Central memory CD8-positive, alpha-beta T cell (primary cell): ENCODE results near the gene OXNAD1.

Source experiments
- ATAC-seq: fragments of 150-1000 bp; cut with Tn5 transposase; replicated peaks from 2 replicates; pipeline ENCODE4 v1.10.0; 2022; ENCODE audit warnings: mild to moderate bottlenecking, moderate FRiP score, moderate number of reproducible peaks; ENCODE audit not compliant: poor library complexity, severe bottlenecking; ENCODE audit errors: extremely low read depth
- DNase-seq, 2 donors: peaks; one replicate each; pipeline ENCODE4 v3.0.0; 2021; ENCODE audit warnings: low spot score in 2 of 2
- H3K27ac Mint-ChIP-seq: one replicate; pipeline ENCODE4 v1.8.0; 2022; ENCODE audit warnings: low read depth, mild to moderate bottlenecking, moderate library complexity, mixed read lengths
- H3K27me3 Mint-ChIP-seq: one replicate; pipeline ENCODE4 v1.8.0; 2022; ENCODE audit warnings: mixed read lengths
- H3K36me3 Mint-ChIP-seq: one replicate; pipeline ENCODE4 v1.8.0; 2022; ENCODE audit warnings: mild to moderate bottlenecking, moderate library complexity, mixed read lengths; ENCODE audit not compliant: insufficient read depth
- H3K4me1 Mint-ChIP-seq: one replicate; pipeline ENCODE4 v1.8.0; 2022; ENCODE audit warnings: mixed read lengths
- H3K4me3 Mint-ChIP-seq: one replicate; pipeline ENCODE4 v1.8.0; 2022; ENCODE audit warnings: mild to moderate bottlenecking, moderate library complexity, mixed read lengths
- H3K9me3 Mint-ChIP-seq: one replicate; pipeline ENCODE4 v1.8.0; 2022; ENCODE audit warnings: mixed read lengths

Gene OXNAD1

DNA sequence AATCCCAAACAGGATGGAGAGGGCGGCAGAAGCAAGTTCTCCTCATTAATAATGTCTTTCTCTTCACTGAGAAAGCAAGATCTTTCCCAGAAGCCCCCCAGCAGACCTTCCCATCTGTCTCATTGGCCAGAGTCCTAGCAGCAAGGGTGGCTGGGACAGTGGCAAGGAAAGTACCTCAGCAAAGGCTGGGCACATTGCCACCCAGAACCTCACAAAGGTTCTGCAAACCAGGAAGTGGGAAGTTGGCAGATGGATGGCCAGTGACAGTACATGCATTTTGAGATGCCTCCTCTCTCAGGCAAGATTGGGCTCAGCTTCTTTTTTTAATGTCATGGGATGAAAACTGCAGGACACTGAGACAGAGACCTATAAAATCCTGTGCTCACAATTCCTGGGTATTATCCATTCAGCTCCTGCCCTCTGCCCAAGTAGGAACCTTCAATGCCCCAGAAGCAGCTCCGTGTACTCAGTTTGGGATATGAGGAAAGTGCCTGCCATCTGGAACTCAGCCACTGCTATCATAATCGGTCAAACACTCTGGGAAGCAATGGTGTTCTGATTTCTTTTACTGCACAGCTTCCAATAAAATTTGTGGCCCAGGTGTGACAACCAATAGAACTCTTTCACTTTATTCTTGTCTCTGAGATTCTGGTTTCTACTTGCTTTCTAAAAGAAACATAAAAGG, 25.8 kb upstream of the OXNAD1 start:
- peaks cover 3% of the 10 kb centered on the region for H3K27me3 Mint-ChIP-seq
- H3K4me3 Mint-ChIP-seq, result no peak overlapping the region
- DNase-seq (no peak), ATAC-seq (no peak)
- H3K36me3 Mint-ChIP-seq, result no peaks in the 10 kb centered on the region
- no peaks in the 10 kb centered on the region for H3K9me3 Mint-ChIP-seq
- no peaks in the 10 kb centered on the region for H3K4me1 Mint-ChIP-seq
- H3K27ac Mint-ChIP-seq, result no peak overlapping the region

DNA sequence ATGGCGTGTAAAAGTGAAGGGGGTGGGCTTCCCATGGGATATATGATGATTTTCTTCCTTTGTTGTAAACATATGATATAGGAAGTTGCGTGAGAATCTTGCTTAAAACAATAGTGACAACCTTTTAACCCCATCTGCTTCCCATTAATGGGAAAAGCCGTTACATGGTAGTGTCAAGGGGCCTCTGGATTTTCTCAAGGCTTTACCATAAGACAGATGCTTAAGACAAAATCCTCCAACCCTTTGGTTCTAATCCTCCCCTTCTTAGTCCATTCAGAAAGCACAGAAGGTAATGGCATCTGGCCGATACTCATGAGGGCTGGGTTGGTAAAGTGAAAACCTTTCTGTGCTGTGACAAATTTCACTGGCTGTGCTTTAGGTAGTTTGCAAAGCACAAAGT, 25.2 kb upstream of the OXNAD1 start:
- H3K36me3 Mint-ChIP-seq, result no peaks in the 10 kb centered on the region
- H3K4me1 Mint-ChIP-seq, result no peaks in the 10 kb centered on the region
- H3K4me3 Mint-ChIP-seq, result no peak overlapping the region
- no peak overlapping the region for H3K27ac Mint-ChIP-seq
- ATAC-seq (no peak), DNase-seq (no peak)
- no peaks in the 10 kb centered on the region for H3K9me3 Mint-ChIP-seq
- H3K27me3 Mint-ChIP-seq, result no peaks in the 10 kb centered on the region

DNA sequence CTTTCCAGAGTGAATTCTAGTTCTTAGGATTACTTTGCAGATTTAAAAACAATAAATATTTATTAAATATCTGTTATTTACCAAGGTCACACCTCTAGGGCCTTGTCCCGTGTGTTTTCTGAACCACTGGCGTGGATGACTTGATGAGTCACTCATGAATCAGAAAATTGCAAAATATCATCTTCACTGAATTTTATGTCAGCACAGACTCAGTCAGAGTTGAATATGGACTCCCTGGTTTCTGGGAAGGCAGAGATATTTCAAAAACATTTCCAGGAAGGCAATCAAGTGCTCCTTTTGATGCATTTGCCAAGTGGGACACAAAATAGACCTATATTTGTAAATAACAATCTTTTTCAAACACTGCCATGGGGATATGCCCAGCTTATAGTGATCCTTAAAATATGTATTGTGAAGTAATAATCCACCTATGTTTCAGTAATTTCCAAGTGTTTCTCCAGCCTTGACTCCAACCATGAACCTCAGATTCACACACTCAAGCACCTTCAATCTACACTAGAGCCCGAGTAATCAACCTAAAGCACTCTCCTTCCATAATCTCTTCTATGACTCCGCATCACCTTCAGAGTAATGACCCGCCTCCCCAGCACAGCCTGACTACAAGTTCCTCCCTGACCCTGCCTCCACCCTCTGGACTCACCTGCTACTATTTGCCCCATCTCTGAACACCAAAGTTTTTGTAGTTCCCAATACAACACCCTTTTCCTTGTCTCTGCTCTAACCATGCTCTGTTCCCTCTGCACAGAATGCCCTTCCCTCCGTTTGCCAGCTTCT, 24.6 kb upstream of the OXNAD1 start:
- H3K4me1 Mint-ChIP-seq, result no peaks in the 10 kb centered on the region

DNA sequence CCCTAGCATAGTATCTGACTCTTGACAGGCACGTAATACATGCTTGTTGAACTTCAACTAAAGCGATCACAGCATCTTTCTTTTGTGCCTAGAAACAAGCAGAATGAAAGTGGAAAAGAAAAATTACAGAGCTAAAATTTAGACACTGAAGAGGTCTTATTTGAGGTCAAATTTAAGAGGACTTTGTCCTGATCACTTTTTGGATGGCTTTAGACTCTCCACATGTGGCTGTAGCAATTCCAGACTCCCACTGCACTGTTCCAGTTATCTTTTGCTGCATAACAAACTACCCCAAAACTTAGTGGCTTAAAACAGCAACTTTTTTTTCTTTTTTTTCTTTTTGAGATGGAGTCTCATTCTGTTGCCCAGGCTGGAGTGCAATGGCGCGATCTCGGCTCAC, 23.8 kb upstream of the OXNAD1 start:
- Mint-ChIP-seq H3K36me3 (no peaks in the 10 kb centered on the region), H3K9me3 (no peaks in the 10 kb centered on the region), H3K27me3 (no peaks in the 10 kb centered on the region), H3K4me3 (no peak overlapping the region), H3K4me1 (no peaks in the 10 kb centered on the region), H3K27ac (no peak overlapping the region)
- DNase-seq (no peak), ATAC-seq (no peak)

More for the DNA sequence above, 24.6 kb upstream of the OXNAD1 start:
- DNase-seq (no peak), ATAC-seq (no peak)
- H3K27me3 Mint-ChIP-seq, result no peaks in the 10 kb centered on the region
- no peaks in the 10 kb centered on the region for H3K9me3 Mint-ChIP-seq
- H3K27ac Mint-ChIP-seq, result no peak overlapping the region
- no peaks in the 10 kb centered on the region for H3K36me3 Mint-ChIP-seq
- no peak overlapping the region for H3K4me3 Mint-ChIP-seq

DNA sequence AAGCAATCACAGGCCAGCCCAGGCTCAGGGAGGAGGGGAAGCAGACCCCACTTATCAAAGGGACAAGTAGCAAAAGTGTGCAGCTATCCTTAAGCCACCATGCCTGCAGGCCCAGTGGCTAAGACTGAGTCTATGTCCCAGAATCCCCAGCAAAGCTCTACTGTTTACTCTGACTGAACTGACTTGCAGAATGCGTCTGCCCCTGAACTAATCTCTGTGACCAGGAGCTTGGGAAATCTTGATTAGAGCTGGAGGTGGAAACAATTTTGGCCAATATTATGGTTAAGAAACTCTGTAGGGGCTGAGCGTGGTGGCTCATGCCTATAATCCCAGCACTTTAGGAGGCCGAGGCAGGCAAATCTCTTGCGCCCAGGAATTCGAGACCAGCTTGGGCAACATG, 22.8 kb upstream of the OXNAD1 start:
- no peaks in the 10 kb centered on the region for H3K27me3 Mint-ChIP-seq
- H3K9me3 Mint-ChIP-seq, result no peaks in the 10 kb centered on the region
- no peaks in the 10 kb centered on the region for H3K36me3 Mint-ChIP-seq
- no peak for DNase-seq
- no peak overlapping the region for H3K27ac Mint-ChIP-seq
- ATAC-seq, result no peak
- no peak overlapping the region for H3K4me3 Mint-ChIP-seq
- peaks cover 5% of the 10 kb centered on the region for H3K4me1 Mint-ChIP-seq

DNA sequence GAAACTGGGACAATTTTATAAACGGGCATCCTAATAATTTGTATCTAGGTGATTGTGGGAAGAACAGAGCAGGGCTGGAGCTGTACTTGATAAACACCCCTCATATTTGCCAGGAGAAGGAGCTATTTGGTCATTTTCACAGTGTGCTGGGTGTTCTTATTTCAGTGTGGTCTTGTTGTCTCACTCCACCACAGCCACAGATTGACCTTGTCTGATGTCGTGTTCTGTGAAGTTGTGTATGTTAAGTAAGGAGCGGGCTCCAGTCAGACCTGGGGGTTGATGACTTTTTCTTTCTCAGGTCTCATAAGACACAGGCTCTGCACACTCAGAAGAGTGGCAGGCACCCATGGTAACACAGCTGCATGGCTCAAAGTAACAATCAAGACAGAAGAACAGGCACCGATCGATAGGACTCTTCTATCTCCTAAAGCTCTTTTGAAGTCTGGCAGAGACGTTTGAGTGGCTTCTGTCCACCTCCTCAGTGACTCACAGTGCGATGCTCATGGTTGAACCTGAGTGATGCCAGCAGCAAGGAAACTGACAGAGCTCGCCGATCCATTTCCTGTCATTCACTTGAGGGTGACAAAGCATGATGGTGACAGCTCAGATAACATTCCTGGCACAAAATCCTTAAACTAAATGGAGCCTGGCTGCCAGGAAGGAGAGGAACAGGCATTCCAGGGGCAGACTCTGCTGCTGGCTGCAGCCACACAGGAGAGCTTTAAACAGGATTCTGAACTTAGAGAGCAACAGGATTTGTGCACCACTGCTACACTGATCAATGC, 21.1 kb upstream of the OXNAD1 start:
- H3K4me1 Mint-ChIP-seq, result peaks cover 8% of the 10 kb centered on the region
- H3K36me3 Mint-ChIP-seq, result no peaks in the 10 kb centered on the region
- no peak for ATAC-seq
- no peak overlapping the region for H3K4me3 Mint-ChIP-seq
- H3K9me3 Mint-ChIP-seq, result no peaks in the 10 kb centered on the region
- no peaks in the 10 kb centered on the region for H3K27me3 Mint-ChIP-seq
- no peak for DNase-seq
- no peak overlapping the region for H3K27ac Mint-ChIP-seq

DNA sequence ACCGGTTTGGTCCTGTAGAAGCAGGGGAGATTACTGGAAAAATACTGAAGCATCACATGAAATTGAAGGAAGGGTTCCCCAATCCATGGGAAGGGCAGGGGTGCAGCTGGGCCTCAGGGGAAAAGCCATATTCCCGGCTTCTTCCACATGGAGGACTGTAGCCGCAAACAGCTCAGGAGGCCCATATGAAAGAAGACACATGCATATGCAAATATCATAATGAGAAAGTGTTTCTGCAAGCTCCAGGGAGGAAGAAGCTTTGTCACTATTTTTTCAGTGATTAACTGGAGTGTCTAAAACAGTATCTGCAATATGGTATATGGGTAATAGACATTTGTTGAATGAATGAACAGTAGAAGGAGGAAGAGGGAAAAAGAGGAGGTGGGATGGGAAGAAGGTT, 19.4 kb upstream of the OXNAD1 start:
- Mint-ChIP-seq H3K4me3 (no peak overlapping the region), H3K4me1 (peaks cover 8% of the 10 kb centered on the region), H3K36me3 (no peaks in the 10 kb centered on the region), H3K9me3 (no peaks in the 10 kb centered on the region), H3K27me3 (no peaks in the 10 kb centered on the region), H3K27ac (no peak overlapping the region)
- ATAC-seq (no peak), DNase-seq (no peak)

DNA sequence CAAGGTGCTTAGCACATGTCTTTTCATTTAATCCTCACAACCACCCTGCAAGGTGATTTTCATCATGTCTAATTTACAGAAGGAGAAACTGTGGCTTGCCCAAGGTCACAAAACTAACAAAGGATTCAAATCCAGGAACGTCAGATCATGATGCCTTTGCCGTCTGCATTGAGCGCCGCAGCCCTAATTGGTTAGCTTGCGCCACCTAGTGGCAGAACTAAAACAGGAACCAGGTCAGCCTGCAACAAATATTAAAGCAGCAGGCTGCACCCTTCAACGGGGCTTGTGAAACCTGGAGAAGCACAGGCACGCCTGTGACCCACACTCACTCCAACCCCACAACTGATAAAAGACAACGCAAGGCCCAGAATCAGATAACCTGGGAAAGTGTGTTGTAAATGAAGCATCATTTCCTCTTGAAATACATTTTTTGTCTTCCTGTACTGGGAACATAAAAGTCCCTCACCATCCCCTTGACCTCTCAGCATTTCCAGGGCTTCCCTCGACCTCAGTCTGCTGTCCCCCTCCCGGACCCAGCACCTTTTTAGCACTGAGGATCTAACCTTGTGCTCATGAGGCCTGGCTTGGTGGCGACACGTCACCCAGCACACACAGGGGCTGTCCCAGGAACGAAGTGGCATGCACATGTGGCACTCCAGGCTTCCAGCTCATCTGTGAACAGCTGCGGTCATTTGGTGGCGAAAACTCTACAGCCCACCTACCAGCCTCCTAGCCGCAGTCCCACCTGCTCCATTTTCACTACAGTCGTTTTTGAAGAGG, 17.5 kb upstream of the OXNAD1 start:
- no peak overlapping the region for H3K4me3 Mint-ChIP-seq
- H3K27ac Mint-ChIP-seq, result no peak overlapping the region
- peak; percentile 91 for ATAC-seq
- peaks cover 8% of the 10 kb centered on the region for H3K4me1 Mint-ChIP-seq
- no peaks in the 10 kb centered on the region for H3K36me3 Mint-ChIP-seq
- H3K27me3 Mint-ChIP-seq, result no peaks in the 10 kb centered on the region
- DNase-seq, result peak; percentile 63 to 68
- H3K9me3 Mint-ChIP-seq, result no peaks in the 10 kb centered on the region

DNA sequence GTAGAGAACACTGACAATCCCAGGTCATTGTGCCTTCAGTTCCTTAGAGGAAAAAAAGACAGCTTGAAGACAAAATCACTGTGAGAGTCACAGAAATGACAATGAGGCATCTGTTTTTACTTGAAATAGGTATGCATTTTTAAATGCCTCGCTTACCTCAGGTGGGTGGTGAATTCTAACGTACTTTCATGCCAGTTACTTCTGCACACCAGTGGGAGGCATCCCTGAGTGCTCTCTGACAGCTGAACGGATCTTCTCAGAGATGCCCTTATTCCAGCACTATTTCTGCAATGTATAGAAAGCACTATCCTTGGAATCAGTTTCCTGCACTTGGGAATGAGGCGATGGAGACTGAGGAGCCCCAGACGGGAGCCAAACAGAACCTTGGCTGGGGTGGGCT, 16.5 kb upstream of the OXNAD1 start:
- no peak overlapping the region for H3K27ac Mint-ChIP-seq
- H3K4me1 Mint-ChIP-seq, result peaks cover 8% of the 10 kb centered on the region
- DNase-seq (no peak), ATAC-seq (no peak)
- H3K4me3 Mint-ChIP-seq, result no peak overlapping the region
- H3K36me3 Mint-ChIP-seq, result no peaks in the 10 kb centered on the region
- no peaks in the 10 kb centered on the region for H3K9me3 Mint-ChIP-seq
- no peaks in the 10 kb centered on the region for H3K27me3 Mint-ChIP-seq

DNA sequence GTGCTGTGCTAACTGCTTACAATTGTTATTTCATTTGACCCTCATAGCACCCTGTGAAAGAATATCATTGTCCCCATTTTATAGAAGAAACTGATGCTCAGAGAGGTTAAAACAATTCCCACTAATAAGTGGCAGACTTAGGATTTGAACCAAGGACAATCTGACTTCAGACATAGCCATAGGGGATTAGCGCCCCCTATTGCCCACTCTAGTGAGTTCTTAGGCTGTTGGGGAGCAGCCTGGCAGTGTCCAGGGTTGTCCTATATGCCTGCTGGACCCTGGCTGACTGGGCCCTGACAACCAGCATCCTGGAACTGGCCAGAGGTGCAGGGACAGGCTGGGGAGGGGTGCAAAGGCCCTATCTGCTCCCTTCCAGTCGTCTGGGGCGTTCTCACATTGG, 15.7 kb upstream of the OXNAD1 start:
- Mint-ChIP-seq H3K4me3 (no peak overlapping the region), H3K9me3 (no peaks in the 10 kb centered on the region), H3K27me3 (no peaks in the 10 kb centered on the region), H3K36me3 (no peaks in the 10 kb centered on the region), H3K27ac (no peak overlapping the region), H3K4me1 (peaks cover 8% of the 10 kb centered on the region)
- ATAC-seq, result no peak
- no peak for DNase-seq

DNA sequence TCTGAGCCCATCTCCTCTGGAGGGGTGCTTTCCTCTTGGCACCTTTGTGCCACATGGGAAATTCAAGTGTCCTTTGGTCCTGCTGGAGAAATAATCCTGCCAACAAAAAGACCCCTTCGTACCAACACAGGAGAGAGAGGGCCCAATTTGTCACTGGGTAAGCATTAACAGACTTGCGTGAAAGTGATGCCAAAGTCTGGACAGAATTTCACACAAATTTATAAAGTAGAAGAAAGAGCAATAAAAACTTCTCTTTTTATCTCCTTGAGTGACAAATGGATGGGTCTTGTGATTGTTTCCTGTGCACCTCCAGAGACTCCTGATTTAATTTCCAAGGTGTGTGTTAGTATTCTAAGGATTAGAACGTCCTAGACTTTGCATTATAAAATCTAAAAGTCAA, 15.1 kb upstream of the OXNAD1 start:
- Mint-ChIP-seq H3K4me3 (no peak overlapping the region), H3K36me3 (no peaks in the 10 kb centered on the region), H3K27ac (no peak overlapping the region), H3K27me3 (no peaks in the 10 kb centered on the region), H3K9me3 (no peaks in the 10 kb centered on the region), H3K4me1 (peaks cover 11% of the 10 kb centered on the region)
- DNase-seq, result no peak
- no peak for ATAC-seq

DNA sequence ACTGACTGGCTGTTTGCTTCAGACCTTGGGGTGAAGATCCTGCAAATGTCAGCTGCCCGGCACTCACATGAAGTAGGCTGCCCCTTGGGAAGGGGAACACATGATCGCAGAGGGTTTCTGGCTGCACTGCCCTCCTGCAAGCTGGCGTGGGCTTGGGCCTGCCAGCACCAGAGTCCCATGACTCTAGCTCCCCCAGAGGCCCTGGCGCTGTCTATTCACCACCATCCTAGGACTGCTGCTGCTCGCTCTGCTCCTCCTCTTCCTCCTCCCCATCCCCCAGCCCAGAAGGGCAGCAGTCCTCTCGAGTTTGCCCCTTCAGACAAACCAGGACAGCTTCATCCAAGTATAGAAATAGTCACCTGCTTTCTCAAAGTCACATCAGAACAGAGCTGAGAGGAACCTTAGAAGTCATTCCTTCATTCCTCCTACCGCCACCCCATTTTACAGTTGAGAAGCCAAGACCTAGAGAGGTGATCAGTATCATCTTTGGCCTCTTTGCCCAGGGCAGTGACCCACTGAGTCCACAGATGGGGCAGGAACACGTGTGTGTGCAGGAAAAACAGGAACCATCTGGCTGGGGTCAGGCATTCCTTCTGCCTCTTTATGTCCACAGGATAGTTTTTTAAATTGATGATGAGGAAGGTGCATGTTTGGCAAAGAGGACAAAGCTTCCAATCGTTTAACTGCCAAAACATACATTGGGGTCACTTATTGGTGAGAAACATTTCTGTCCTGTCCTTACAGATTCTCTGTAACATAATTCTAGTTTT, 13.5 kb upstream of the OXNAD1 start:
- no peak for ATAC-seq
- no peak overlapping the region for H3K27ac Mint-ChIP-seq
- no peak overlapping the region for H3K4me3 Mint-ChIP-seq
- no peaks in the 10 kb centered on the region for H3K9me3 Mint-ChIP-seq
- no peaks in the 10 kb centered on the region for H3K27me3 Mint-ChIP-seq
- no peaks in the 10 kb centered on the region for H3K36me3 Mint-ChIP-seq
- DNase-seq, result no peak
- peaks cover 13% of the 10 kb centered on the region for H3K4me1 Mint-ChIP-seq
